ENCODE measurements around the gene NSUN2.

Gene NSUN2

GRCh38 chr5:6557807-6558575 is 74.9 kb downstream of the NSUN2 start:
- no peak for DNase-seq

GRCh38 chr5:6556802-6557102 is 76.1 kb downstream of the NSUN2 start:
- DNase-seq, result no peak

- DNase-seq, result peak in 6 of 56 donors; percentile 7 to 43 (median 20)
Measured at GRCh38 chr5:6556089-6556801, 76.6 kb downstream of the NSUN2 start.

- DNase-seq, result no peak
Measured at GRCh38 chr5:6554812-6555211, 78.0 kb downstream of the NSUN2 start.

- no peak for DNase-seq
Measured at GRCh38 chr5:6553972-6554371, 78.9 kb downstream of the NSUN2 start.

GRCh38 chr5:6552612-6553011 is 80.2 kb downstream of the NSUN2 start:
- no peak for DNase-seq

- DNase-seq, result no peak
Measured at GRCh38 chr5:6551955-6552313, 80.9 kb downstream of the NSUN2 start.

GRCh38 chr5:6551287-6551954 is 81.4 kb downstream of the NSUN2 start:
- DNase-seq, result no peak

DNA sequence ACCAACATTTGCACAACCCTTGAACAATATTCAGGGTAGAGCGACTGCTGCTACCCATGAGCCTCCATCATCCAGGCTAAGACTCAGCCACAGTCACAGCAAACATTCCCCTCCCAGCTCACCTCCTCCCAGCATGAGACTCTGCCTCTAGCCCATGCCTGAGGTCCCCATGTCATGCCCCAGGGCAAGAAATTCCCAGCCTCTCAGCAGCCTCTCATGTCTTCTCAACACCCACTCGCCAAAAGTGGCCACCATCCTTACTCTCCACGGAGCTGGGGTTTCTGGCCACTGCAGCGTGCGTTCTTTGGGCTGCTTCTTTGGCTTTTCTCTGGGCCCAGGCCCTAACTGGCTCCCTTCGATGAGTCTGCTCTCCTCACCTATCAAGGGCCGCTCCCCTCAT is 82.2 kb downstream of the NSUN2 start:
- no peak for DNase-seq
